Muscle of arm (tissue), 14 donors: ENCODE results near the gene AP2B1. TPM values are rescaled to one million over a fixed set of nuclear protein-coding genes. Genes with fewer than 3 reads are reported as not detected.
"Not testable (repeated sequence)": the region's sequence is repeated elsewhere in the genome, so short reads cannot be mapped to it uniquely, and the experiment has no call there.

Experiments used
- DNase-seq: peaks from one replicate; pipeline ENCODE4 v3.0.0-alpha.2; 2013
- long read RNA-seq, 11 donors: transcript quantifications; one replicate each; lab custom pipeline, GENCODE V29; 2026
- polyA plus RNA-seq, 12 donors: library from polyadenylated mRNA; unstranded; fragments of 120-200 nt; gene quantifications; one replicate each; pipeline ENCODE4 v1.2.1, GENCODE V29; 2013; ENCODE audit not compliant: insufficient read length in 12 of 12

The AP2B1 gene
- 10 to 100 TPM in 11 of 12 donors, not detected in 1; 75.5 to 97.8 (median 81.7) TPM for polyA plus RNA-seq
- long read RNA-seq, donor 1, partial matches to known transcripts: 18 of 19 reads
- long read RNA-seq, donor 1, other reads (novel, unspliced or antisense): 0 of 19 reads
- long read RNA-seq, donor 2, full-length matches to known transcripts: 5 of 12 reads
- long read RNA-seq, donor 2, partial matches to known transcripts: 7 of 12 reads
- long read RNA-seq, donor 2, other reads (novel, unspliced or antisense): 0 of 12 reads
- long read RNA-seq, donor 3, full-length matches to known transcripts: 4 of 4 reads
- long read RNA-seq, donor 3, partial matches to known transcripts: 0 of 4 reads
- long read RNA-seq, donor 3, other reads (novel, unspliced or antisense): 0 of 4 reads
- long read RNA-seq, donor 4, partial matches to known transcripts: 0 of 3 reads
- long read RNA-seq, donor 4, other reads (novel, unspliced or antisense): 0 of 3 reads
- long read RNA-seq, donor 5, full-length matches to known transcripts: 2 of 2 reads
- long read RNA-seq, donor 5, partial matches to known transcripts: 0 of 2 reads
- long read RNA-seq, donor 5, other reads (novel, unspliced or antisense): 0 of 2 reads
- long read RNA-seq, donor 6, full-length matches to known transcripts: 7 of 7 reads
- long read RNA-seq, donor 6, partial matches to known transcripts: 0 of 7 reads
- long read RNA-seq, donor 6, other reads (novel, unspliced or antisense): 0 of 7 reads
- long read RNA-seq, donor 7, partial matches to known transcripts: 0 of 4 reads
- long read RNA-seq, donor 7, other reads (novel, unspliced or antisense): 0 of 4 reads
- long read RNA-seq, donor 8, full-length matches to known transcripts: 3 of 3 reads
- long read RNA-seq, donor 8, partial matches to known transcripts: 0 of 3 reads
- long read RNA-seq, donor 8, other reads (novel, unspliced or antisense): 0 of 3 reads
- long read RNA-seq, donor 9, partial matches to known transcripts: 6 of 6 reads
- long read RNA-seq, donor 9, other reads (novel, unspliced or antisense): 0 of 6 reads
- long read RNA-seq, donor 10, full-length matches to known transcripts: 7 of 7 reads
- long read RNA-seq, donor 10, partial matches to known transcripts: 0 of 7 reads
- long read RNA-seq, donor 10, other reads (novel, unspliced or antisense): 0 of 7 reads
- long read RNA-seq, donor 11, full-length matches to known transcripts: 5 of 11 reads
- long read RNA-seq, donor 11, partial matches to known transcripts: 6 of 11 reads
- long read RNA-seq, donor 11, other reads (novel, unspliced or antisense): 0 of 11 reads

DNA sequence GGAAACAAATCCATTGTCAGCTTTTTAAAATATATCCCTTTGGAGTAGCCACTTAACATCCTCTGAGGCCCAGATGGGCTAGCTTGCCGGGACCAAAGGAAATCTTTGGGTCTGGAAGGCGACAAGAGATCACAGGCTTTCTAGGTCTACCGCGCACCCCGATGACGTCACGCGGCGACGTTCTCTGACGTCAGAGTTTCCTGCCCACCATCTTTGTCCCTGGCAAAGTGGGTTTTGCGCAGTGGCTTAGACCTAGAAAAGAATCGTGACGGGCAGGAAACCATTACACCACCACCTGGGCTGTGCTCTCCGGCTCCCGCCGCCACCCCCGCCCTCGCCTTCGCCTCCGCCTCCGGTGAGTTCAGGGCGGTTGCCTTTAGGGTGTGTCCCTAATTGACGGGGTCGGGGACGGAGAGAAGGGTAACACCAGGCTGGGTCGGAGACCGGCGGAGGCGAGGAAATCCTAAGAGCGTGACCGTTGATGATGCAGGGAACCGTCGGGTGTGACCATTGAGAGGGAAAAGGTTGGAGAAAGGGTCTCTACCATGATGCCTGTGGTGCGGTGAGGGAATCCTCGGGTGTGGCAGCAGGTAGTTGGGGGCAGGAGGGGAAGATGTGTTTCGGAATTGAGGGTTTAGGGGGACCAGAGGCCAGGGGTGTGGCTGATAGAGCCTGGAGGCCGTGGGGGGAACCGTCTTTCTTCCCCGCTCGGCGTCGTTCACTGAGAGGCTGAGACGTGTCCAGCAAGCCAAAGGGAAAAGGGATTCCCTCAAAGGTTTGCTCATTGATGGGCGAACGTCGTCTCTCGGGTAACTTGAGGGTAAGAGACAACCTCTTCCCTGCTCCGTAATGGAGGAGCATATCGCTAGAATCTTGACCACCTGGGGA is at the start of gene AP2B1:
AP2B1 (plus strand) TSS at position 249 of the 888 bp plus-strand sequence. CDS start 6,709 bp downstream, outside the sequence.
- DNase-seq: peak; percentile 99

DNA sequence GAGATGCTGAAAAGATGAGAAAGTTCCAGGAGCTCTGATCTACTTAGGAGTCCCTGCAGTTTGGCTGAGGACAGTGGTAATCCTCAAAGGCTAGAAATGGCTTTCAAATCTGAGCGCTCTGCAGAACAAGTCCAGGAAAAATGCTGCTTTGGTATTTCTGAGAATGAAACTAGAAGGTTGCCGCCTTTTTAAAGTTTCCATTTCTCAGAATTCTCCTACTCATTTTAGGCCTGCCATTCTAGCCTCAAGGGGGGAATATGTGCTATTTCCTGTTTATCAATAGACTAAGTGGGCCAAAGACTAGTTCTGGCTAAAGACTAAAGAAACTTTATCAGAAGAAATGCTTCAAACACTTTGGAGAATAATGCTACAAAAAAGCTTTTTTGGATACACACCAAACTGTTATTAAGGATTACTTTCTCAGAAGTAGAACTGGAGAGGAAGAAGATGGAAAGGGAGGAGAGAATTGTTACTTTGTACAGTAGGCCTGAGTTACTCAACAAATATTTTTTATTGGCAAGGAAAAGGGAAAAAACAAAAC is 49.5 kb upstream of the AP2B1 start, which contains the start of gene SLFN12L:
SLFN12L (minus strand) TSS at position 78 of the 541 bp plus-strand sequence. CDS start 15,314 bp downstream, outside the sequence.
- peak; percentile 25 for DNase-seq

DNA sequence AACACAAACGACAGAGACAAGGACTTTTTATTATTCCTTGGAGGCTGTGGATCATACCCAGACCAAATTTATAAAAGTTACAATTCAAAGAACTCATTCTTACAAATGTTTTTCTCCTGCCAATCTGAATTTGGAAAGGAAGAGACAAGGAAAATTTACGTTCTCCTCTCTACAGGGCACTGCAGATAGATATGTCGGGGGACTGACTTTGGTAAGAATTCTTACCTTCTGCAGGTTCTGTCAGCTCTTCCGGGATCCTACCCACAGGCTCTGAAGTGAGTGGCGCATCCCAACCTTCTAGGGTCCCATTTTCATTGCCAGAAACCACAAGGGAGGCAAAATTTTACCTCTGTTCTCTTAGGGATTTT is 47.5 kb upstream of the AP2B1 start:
- DNase-seq: no peak

DNA sequence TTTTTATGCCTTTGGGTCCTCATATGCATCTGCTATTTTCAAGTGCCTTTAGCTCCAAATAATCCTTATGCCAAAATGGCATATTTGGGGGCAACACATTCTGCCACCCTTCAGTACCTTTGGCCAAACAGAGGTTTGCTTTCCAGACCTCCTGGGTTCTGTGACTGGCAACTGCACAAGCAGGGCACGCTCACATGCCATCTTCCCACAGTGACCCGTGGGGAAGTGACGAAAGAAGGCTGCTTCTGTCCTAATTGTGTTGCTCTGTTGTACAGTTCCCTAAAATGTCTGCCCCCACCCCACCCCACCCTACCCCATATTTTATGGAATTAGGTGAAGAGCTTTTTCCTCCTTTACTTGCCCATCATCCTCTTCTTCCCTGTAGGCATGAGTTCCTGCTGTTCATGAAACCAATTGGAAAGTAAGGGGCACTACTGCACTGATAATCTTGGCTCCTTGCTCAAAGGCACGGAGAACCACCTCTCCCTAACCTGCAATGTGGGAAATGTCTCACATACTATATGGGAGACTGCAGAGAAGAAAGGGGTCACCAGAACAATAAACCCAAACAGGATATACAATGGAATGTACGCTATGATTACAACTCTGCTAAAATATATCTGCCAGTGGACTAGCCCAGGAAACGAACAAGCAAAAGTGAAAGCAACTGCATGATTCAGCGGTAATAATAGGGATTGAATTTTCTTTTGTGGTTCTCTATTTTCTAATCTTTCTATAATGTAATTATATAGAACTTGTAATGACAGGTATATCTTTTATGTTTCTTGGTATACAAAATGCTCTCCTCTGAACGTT is 46.3 kb upstream of the AP2B1 start:
- peak; percentile 16 for DNase-seq

DNA sequence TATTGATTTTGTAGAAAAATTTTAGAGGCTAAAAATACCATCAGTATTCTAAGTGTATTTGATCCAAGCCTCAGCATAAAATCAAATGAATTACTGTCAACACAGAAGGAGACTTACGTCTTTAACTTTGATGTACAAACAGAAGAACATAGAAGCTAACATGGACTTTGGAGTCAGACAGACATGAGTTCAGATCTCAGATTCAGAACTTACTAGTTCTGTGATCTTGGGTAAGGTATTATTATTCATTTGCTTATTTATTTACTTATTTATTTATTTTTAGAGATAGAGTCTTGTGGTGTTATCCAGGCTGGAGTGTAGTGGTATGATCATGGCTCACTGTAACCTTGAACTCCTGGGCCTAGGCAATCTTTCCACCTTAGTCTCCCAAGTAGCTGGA is 45.7 kb upstream of the AP2B1 start:
- DNase-seq: no peak

DNA sequence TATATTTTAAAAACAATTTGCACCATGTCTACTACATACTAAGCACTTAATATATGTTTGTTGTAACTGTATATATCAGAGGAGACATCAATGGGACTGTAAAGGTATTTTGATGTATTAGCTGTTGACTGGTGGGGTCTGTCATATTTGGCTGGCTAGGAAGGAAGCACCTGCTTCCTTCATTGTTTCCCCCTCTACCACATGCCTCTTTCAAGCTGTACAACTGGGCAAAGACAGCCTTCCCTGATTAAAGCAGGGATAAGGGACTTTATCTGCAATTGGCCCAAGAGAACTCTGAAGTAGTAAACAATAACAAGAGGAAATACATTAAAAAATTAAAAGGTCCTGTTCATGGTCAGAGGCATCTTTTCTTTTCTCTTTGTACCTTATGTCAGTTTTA is 44.1 kb upstream of the AP2B1 start:
- DNase-seq: no peak

DNA sequence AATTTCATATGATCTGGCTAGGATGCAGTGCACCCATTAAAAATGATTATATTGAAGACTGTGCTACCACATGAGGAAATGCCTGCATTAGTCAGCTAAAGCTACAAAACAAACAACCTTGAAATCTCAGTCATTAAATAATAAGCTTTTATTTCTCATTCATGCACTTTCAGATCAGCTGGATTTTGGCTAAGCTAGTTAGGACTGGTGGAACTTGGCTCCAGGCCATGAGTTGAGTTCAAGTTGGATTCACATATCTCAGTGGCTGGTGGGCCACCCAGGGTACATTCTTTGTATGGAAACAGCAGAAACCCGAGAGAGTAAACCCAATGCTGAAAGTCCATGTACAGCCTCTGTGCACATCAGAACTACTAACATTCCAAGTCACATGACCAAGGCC is 43.3 kb upstream of the AP2B1 start:
- no peak for DNase-seq

DNA sequence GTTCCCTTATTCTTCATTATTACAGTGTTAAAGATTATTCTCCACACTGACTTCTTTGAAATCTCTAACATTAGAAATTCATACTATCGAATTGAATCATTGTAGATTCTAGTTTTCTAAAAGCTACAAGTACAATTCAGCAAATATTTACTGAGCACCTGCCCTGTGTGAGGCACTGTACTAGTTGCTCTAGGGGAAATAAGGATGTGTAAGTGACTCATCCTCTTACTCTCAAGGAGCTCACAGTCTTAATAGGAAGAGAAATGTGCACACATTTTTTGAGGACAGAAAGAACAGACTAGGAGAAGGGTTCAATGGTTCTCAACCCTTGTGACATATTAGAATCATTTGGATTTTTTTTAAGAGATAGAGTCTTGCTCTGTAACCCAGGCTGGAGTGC is 42.0 kb upstream of the AP2B1 start:
- no peak for DNase-seq

DNA sequence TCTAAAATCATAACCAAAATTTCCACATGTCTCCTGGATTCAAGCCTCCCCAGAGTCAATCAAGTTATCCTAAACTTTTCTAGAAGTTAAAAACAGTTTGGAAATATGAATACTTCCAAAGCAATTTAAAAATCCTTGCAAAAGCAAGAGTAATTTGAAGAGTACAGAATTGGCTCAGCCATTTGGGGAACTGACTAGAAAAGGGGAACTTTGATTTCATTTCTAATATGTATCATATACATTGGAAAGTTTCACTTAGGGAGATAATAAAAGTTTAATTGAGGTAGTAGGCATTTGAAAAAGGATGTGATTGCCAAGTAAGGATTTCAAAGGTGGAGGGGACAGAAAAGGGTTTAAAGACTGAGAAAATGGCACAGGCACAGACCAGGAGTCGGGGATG is 40.6 kb upstream of the AP2B1 start:
- no peak for DNase-seq

DNA sequence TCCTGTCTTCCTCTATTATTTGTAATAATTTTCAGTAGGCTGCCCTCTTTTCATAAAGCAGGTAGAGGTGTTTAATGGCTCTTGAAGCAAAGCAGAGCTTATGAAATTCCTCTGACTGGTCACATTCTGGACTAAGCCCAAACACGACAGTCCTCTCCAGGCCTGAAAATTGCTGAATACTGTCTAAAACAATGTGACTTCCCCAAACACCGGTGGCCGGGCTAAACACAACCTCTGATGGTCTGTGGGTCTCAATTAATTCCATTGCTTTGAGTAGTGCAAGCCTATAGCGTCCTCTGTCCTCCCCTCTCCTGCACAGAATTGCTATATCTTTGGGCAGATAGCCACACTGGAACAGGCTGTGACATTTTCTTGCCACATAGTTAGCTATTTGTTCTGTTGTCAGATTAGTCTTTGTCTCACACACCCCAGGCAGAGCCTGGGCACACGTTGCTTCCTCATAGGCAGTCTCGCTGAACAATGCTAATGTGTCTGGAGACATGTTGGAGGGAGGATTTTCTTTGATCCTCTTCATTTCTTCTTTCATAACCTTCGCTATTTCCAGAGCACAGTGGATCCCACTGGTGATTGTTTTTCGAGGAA is 38.8 kb upstream of the AP2B1 start:
- DNase-seq: no peak

DNA sequence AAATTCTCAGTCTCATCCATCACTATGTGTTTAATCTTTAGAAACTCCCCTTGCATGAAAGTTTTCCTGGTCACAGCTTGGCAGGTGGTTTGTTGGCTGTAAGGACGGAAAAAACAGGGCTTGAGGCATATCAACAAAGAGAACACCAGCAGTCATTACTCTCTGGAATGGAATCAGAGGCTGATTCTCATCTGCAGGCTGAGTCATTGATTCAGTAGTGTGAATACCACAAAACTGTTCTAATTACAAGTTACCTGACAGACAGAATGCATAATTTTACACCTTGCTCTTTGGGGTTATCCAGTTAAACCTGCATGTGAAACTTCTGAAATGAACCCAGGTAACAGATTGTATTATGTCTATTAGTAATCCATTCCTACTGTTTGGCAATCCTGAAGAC is 38.1 kb upstream of the AP2B1 start:
- DNase-seq: no peak

DNA sequence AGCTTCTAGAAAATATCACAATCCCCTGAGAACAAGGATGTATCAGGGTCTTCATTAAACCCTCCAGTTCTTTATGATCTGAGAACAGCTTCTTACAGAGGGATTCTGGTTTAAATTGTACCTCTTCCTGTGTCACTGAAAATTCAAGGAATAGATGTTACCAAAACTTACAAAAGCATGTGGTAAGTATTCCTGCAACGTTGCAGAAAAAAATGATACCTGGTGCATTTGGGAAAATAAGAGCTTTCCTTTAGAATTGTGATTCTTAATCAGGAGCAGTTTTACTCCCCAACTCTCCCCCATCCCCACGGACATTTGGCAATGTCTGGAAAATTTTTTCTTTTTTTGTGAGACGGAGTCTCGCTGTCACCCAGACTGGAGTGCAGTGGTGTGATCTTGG is 33.8 kb upstream of the AP2B1 start:
- no peak for DNase-seq

DNA sequence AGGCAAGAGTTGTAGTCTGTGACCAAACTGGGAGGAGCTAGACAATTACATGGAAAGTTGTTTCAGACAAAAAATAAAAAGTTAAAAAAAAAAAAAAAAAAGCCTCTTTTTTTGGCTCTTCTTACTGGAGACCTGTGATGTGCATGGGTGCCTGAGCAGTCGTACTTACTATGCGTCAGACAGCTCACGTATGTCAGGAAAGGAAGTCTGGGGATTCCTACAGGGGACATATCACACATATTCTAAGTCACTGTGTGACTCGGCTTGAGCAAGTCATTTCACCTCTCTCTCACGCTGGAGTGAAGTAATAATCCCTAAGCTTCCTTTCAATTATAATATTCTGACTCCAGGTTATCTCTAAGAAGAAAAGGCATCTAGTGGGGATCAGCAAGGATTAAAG is 32.5 kb upstream of the AP2B1 start:
- no peak for DNase-seq

DNA sequence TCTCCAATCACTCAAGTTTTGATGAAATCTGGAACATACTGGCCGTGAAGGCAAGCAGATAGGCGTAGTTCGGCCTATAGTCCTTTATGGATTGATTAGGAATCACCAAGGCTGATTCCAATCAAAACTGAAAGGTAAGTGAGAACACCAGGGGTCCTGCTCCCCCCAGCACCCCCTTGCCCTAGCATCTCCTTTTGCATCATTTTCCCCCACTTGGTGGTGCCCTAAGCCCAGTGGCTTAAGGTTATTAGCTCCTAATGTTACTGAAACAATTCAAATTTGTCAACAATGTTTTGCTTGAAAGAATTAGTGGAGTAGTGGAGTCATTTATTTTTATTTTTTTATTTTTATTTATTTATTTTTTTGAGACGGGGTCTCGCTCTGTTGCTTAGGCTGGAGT is 31.4 kb upstream of the AP2B1 start:
- DNase-seq: no peak

DNA sequence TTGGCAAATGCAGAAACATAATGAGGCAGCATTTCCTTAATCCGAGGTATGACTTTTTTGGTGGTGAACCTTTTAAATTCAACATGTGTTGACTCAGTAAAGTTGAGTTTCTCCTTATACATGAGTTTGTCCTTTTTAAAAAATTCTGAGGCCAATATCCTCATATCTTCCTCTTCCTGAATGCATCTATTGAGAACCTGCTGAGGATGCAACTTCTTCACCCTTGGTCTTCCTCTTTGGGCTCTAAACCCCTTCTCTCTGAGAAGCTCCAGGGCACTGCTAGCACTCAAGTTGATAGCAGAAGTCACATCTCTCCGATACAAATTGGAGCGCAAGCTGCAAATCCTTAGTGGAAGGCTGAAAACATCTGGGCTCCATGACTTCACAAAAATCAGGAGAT is 29.8 kb upstream of the AP2B1 start:
- no peak for DNase-seq

DNA sequence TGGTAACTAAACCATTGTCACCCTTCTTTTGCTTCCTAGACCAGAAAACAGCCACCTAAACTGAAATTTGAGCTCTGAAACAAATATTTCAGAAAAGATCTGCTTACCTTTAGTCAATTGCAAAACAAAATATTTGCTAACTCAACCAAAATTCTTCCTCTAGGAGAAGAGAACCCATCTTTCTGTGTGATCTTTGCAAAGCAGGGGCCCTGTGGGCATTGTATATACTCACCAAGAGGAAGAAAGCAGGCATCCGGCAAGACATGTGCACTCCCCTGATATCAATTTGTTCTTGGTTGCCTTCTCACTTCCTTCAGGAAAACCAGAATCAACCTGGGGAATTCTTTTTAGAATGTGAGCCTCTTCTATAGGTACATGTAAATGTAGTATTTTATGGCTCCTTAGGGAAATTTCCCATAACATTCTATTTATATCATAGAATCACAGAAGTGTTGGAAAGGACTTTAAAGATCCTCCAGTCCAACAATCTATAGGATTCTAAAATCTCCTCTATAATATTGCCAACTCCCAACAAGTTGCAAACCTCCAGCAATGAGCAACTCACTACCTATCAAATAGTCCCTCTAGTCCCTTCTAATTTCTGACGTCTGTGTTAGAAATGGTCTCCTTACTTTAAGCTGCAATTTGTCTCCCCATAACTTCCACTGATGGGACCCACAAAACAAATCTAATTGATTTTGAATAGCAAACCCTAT is 27.5 kb upstream of the AP2B1 start:
- DNase-seq: no peak

DNA sequence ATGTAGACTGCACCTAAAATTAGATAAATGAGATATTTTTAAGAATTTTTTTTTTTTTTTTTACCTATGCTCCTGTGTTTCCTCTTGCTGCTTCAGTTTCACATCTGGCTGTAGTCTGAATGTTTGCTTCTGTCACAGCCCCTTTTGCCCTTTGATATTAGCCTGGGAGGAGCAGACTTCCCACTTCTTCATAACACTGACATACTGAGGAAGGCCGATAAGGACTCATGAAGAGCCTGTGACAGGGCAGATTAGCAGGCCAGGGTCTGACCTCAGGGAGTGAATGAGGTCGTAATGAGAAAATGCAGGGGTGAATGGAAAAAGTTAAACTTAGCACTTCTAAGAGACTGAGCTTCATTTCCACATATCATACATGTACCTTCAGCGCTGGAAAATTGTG is 26.4 kb upstream of the AP2B1 start, which contains the start of gene SLFN14:
SLFN14 (minus strand) TSS at position 117 of the 400 bp plus-strand sequence. CDS start 2,757 bp downstream, outside the sequence.
- DNase-seq: no peak

DNA sequence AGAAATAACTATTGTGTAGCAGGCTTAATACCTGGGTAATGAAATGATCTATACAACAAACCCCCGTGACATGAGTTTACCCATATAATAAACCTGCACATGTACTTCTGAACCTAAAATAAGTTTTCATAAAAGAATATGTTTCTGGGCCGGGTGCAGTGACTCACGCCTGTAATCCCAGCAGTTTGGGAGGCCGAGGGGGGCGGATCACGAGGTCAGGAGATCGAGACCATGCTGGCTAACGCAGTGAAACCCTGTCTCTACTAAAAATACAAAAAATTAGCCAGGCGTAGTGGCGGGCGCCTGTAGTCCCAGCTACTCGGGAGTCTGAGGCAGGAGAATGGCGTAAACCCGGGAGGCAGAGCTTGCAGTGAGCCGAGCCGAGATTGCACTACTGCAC is 23.9 kb upstream of the AP2B1 start:
- DNase-seq: not testable (repeated sequence)
